Right renal pelvis (tissue), 4 donors: Measurements from ENCODE around the gene ARHGAP15. TPM values are rescaled to one million over a fixed set of nuclear protein-coding genes. Genes with fewer than 3 reads are reported as not detected.

Source experiments
- DNase-seq, 4 donors: peaks; one replicate each; pipeline ENCODE4 v3.0.0-alpha.2; 2013; ENCODE audit warnings: low read depth in 4 of 4, low spot score in 3 of 4, missing footprints in 1 of 4
- polyA plus RNA-seq, 4 donors: library from polyadenylated mRNA; unstranded; fragments of 120-200 nt; gene quantifications; one replicate each; pipeline ENCODE4 v1.2.1, GENCODE V29; 2013; ENCODE audit not compliant: insufficient read length in 4 of 4

Gene ARHGAP15
- polyA plus RNA-seq, 4 donors = 4.3 to 7.5 (median 6.1) TPM

GRCh38 chr2:143333168-143333791 lies 204.1 kb downstream of the ARHGAP15 start:
- DNase-seq = no peak

DNA sequence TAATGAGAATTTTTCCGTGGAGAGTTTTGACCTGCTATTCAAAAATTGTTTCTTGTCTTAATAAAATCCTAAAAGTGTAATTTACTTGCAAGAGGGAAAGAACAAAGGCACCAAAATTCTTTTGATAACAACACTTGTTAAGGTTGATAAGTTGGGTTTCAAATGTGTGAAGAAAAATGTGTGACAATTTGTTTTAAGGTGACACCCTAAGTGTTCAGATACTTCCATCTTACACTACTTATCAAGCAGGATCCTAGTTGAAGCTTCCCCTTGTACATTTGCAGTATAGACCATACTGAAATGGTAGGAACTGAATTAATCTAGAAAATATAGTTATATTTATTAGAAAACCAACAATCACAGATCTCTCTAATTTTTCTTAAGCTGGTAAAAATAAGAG lies 204.6 kb downstream of the ARHGAP15 start:
- no peak for DNase-seq

GRCh38 chr2:143334837-143335236 lies 205.6 kb downstream of the ARHGAP15 start:
- no peak for DNase-seq

- DNase-seq = no peak
These were observed 207.5 kb downstream of the ARHGAP15 start for GRCh38 chr2:143336719-143337210.

DNA sequence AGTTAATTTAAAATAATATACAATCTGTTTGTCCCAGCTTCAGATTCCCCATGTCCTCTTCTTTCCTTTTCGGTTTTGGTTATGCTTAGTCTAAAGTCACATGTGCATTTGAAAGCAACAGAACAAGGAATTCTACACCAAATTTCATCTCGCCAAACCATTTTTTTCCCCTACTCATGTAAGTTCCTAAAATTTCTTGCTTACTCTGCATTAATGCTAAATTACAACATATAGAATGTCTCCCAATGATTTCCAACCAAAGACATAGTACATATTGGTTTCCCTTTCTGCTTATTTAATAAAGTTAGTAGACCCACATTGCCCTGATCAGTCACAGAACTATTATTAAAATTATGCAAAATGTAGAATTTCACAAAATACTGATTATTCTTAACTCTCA lies 212.3 kb downstream of the ARHGAP15 start:
- DNase-seq = no peak

DNA sequence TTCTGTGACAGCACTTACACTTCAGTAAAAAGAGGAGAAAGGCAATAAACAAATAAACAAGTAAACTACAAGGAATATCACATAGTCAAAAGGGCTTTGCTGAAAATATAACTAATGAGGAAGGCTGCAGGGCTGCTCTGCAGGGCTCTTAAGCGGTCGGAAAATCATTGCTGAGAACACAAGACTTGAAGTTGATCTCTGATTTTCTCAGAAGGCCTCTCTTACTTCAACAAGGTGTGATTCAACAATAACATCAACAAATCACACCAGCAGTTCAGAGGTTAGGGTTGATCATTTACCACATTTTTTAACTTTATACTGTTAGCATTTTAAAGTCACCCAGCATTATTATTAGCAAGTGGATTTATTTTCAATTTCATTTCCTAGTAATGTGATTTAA lies 215.6 kb downstream of the ARHGAP15 start:
- DNase-seq = no peak

DNA sequence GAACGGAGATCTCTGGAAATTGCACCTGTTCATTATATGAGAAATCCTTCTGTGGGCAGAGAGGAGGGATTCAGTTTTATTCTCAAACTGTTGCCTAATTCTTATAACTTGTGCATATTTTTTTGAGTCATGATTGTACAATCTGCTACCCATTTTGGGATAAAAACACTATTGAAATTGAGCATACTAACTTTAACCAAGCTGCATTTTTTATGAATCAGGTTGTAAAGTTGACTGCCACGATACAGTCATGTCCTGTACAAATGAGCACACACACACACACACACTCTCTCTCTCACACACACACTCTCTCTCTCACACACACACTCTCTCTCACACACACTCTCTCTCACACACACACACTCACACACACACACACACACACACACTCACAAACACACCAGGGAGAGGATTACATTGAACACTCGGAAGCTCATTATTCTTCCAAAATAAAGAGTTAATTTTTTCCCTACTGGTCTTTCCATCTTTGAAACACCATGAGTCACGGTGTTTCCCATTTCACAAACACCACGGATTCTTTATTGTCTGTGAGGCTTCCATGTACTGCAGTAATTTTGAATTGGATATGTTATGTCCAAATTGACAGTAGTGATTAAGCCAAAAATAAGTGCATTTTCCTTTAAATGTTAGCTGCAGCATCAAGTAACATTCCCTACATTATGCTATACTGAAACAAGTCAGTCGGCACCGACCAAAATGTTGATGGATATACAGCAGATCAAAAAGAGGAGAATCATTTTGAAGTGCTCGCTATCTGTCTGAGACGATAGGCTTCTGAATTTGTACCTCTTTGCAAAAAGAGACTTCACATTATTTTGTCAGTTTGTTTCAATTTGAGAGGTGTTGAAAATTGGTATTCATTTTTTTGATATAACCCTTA lies 216.9 kb downstream of the ARHGAP15 start:
- DNase-seq = no peak

- no peak for DNase-seq
These were observed 218.1 kb downstream of the ARHGAP15 start for GRCh38 chr2:143347271-143347695.

DNA sequence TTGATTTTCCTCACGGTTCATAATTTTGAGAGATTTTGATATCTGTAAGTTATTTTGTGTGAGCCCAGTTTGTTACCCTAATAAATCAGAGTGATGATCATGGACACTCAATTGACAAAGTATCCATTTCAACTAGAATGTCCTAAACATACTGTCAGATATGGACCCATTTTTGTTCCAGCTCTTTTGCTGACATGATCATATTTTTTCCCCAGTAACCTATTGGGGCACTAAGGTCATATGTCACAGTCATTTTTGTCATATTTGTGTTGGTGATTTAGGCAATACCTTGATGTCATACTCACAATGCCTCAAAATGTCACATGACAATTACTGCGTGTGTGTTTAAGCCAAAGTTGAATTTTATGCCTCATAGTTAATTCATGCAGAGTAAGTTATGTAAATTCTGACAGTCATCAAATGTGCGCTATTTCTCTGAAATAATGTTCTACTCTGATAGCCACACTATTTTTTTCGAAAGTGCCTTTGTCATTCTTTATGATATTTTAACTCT lies 218.7 kb downstream of the ARHGAP15 start:
- DNase-seq = no peak

GRCh38 chr2:143354050-143354750 lies 225.0 kb downstream of the ARHGAP15 start:
- DNase-seq = no peak

DNA sequence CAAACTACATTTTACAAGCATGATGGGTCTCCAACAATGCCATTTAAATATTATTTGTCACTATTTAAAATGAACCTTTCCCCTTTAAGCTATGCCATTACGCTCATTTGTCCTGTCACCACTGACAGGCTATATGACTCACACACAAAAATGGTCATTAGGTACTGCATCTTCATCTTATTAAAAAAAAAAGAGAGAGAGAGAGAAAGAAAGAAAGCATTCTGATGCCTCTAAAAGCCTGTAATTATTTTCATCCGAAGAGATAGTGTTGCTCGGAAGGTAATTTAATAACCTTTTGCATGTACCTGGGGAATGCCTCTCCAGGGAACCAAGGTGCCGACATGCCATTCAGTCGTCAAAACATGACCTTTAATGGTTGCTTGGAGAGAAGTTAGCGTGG lies 226.7 kb downstream of the ARHGAP15 start:
- DNase-seq = no peak

GRCh38 chr2:143356336-143356735 lies 227.1 kb downstream of the ARHGAP15 start:
- no peak for DNase-seq

DNA sequence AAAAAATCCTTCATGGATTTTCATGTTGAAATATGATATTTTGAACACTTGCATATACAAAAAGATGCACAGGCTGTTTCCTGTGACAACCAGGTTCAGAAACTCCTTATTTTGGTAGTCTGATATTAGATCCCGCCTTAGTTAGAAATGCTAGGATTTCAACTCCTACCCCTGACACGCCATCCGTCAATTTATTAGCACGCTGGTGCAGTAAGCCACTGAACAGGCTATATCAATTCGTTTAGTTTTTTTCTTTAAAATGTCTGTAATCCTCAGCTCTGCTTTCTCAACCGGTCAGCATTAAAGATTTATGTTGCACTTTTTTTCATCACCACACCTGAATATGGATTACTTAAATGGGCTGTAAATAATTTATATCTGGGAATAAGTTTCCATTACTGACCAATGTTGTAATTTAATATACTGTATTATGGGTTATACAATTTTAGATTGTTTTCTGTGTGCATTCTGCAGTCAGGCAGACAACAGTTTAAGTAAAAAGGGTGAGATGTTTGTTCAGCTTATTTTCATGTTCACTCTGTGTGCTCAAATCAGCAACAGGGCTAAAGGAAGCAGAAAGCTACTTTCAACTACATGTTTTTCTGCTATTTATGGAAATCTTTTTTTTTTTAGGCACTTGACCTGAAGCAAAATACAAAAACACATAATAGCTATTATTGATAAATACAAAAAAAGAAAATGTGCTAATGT lies 227.7 kb downstream of the ARHGAP15 start:
- DNase-seq = no peak

DNA sequence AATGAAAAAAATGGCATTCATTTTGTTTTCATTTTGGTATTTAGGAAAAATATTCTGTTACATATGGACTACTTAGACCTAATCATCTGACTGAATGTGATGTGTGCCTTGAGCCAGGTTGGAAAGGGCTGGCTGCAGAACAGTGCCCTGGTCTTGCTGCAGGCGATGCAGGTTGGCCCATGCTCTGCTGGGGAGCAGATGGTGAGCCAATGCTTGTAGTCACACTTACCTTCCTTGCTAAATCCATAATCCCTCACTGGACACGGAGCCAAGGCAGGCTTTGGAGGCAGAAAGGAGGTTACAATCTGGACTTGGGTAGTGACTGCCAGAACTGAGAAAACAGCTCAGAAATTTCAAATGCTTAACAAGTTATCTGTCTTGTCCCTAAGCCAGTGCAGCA lies 228.7 kb downstream of the ARHGAP15 start:
- DNase-seq = no peak

GRCh38 chr2:143361346-143361745 lies 232.1 kb downstream of the ARHGAP15 start:
- no peak for DNase-seq

GRCh38 chr2:143371616-143372015 lies 242.4 kb downstream of the ARHGAP15 start:
- no peak for DNase-seq

- no peak for DNase-seq
These were observed 246.2 kb downstream of the ARHGAP15 start for GRCh38 chr2:143375384-143375880.

DNA sequence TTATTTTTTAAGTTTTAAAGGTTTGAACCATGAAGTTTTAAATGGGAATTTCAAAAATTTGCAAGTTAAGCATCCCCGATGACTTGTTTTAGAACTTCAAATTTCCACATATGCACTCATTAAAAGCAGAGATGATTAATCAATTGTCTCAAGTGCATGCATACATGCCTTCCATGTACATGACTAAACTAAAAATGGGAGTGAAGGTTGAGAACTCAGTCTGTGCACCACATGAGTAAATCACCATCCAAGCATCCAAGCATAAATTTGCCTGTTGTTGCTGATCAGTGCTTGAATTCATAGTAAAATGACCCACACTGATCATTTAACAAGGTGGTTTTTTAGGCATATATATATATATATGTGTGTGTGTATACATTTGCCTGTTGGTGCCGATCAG lies 249.8 kb downstream of the ARHGAP15 start:
- no peak for DNase-seq

DNA sequence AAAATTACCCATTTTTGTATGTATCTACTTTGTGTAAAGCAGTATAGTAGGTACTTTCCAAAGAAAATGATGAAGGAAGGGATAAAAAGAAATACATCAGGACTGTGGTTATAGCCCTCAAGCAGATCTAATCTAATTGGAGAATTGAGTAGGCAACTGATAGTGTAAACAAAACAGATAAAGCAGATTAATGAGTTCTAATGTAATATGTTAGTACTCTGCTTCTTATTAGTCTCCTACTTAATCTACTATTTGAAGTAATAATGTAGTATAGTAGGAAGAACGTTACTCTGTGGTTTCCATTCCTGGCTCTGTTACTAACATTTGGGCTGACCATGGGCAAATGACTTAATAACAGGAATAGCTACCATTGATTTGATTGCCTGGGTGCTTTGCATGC lies 250.7 kb downstream of the ARHGAP15 start:
- no peak for DNase-seq

DNA sequence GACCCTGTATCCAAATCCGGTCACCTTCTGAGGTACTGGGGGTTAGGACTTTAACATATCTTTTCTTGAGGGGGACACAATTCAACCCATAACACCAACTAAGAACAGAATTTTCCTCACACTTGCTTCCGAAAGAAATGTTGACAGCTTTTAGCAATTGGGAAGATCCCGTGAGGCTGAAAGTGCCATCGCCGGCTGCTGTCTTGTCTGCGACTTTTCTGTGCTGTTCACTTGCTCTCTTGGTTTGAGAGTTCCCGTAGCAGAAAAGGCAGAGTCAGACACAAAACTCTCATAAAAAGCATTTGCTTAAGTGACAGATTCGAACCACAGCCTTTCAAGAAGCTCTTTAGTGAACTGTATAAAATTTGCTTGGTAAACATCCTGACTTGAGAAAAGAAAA lies 253.4 kb downstream of the ARHGAP15 start:
- no peak for DNase-seq
